ENCODE measurements around the gene WBP1. TPM values are rescaled to one million over a fixed set of nuclear protein-coding genes. Genes with fewer than 3 reads are reported as not detected.
"Not testable (repeated sequence)": the region's sequence is repeated elsewhere in the genome, so short reads cannot be mapped to it uniquely, and the experiment has no call there.

Gene WBP1
- total and polyA plus RNA-seq, 2 experiments from 2014 or later = 156 to 174 TPM

DNA sequence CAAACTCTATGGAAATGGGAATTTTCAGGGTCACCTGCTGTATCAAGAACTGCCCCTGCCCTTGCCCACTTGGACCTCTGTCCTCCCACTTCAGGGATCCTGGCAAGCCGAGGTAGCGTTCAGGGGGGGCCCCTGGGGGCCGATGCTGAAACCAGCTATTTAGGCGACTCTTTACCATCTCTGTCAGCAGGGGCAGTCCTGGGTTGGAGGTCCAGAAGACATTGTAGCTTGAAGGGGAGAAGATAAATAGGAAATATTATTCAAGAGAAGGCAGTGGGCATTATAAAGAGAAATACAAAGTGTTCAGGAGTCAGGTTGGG is 4.5 kb downstream of the WBP1 start:
- TF ChIP-seq, protein P1, sequence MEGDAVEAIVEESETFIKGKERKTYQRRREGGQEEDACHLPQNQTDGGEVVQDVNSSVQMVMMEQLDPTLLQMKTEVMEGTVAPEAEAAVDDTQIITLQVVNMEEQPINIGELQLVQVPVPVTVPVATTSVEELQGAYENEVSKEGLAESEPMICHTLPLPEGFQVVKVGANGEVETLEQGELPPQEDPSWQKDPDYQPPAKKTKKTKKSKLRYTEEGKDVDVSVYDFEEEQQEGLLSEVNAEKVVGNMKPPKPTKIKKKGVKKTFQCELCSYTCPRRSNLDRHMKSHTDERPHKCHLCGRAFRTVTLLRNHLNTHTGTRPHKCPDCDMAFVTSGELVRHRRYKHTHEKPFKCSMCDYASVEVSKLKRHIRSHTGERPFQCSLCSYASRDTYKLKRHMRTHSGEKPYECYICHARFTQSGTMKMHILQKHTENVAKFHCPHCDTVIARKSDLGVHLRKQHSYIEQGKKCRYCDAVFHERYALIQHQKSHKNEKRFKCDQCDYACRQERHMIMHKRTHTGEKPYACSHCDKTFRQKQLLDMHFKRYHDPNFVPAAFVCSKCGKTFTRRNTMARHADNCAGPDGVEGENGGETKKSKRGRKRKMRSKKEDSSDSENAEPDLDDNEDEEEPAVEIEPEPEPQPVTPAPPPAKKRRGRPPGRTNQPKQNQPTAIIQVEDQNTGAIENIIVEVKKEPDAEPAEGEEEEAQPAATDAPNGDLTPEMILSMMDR (IDR thresholded peaks at IDR 0.05; ENCODE audit: low read depth, low read length) = no peak
- Histone ChIP-seq H3K4me3 (no peak overlapping the region), H3K9me3 (ENCODE audit: low read depth) (no peaks in the 10 kb centered on the region), H3K27ac (no peak overlapping the region), H3K27me3 (no peaks in the 10 kb centered on the region), H3K4me1 (ENCODE audit: low read depth) (no peaks in the 10 kb centered on the region), H3K36me3 (peaks cover 9% of the 10 kb centered on the region)
- no peak for DNase-seq (ENCODE audit: low read depth in 1 of 2, low spot score in 1 of 2)

DNA sequence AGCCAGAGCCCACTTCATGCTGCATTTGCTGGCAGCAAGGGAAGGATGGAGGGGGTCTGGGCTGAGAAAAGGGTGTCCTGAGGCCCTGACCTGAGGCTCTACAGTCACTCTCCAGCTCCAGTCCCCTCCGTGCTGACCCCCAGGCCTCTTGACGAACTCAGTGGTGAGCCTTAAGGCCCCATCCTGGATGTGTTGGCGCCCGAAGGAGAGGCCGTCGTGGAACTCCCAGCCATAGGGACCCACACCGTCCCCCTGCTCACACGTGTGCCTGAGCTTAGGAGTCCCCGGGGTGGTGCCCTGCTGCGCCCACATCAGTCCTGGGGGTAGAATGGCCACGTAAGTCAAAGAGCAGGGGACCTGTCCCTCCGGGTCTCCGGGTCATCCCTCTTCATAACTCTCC is 6.2 kb downstream of the WBP1 start:
- Histone ChIP-seq H3K4me1 (ENCODE audit: low read depth) (no peaks in the 10 kb centered on the region), H3K36me3 (peaks cover 9% of the 10 kb centered on the region), H3K27ac (peak overlapping the region; percentile 41), H3K4me3 (peak overlapping the region; percentile 49), H3K9me3 (ENCODE audit: low read depth) (no peaks in the 10 kb centered on the region), H3K27me3 (no peaks in the 10 kb centered on the region)
- DNase-seq (ENCODE audit: low read depth in 1 of 2, low spot score in 1 of 2) = no peak
- TF ChIP-seq, protein P1 (IDR thresholded peaks at IDR 0.05; ENCODE audit: low read depth, low read length) = no peak

- H3K36me3 ChIP-seq; H3K27me3 ChIP-seq; H3K27ac ChIP-seq; DNase-seq (ENCODE audit: low read depth in 1 of 2, low spot score in 1 of 2); H3K4me3 ChIP-seq; H3K9me3 ChIP-seq (ENCODE audit: low read depth): not testable (repeated sequence)
- peaks cover 12% of the 10 kb centered on the region for H3K4me1 ChIP-seq (ENCODE audit: low read depth)
Measured at GRCh38 chr2:74470742-74471141, 12.5 kb downstream of the WBP1 start.

DNA sequence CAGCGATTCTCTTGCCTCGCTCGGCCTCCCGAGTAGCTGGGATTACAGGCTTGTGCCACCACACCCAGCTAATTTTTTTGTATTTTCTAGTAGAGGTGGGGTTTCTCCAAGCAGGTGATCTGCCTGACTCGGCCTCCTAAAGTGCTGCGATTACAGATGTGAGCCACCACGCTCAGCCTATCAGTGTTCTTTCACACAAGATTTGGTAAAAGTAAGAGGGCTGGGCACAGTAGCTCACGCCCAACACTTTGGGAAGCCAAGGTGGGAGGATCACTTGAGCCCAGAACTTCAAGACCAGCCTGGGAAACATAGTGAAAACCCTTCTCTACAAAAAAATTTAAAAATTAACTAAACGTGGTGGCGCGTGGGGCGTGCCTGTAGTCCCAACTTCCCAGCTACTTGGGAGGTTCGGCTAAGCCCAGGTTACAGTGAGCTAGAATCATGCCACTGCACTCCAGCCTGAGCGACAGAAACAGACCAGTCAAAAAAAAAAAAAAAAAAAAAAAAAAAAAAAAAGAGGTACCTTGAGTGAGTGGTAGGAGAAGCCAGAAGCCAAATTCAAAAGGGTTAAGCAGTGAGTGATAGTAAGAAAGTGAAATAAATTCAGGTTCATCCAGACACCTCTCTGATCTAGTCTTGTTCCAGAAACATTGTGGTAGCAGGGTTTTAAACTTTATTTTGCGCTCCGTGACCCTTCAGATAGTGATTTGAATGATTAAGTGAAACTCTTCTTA is 13.3 kb downstream of the WBP1 start:
- H3K4me3 ChIP-seq = peak overlapping the region; percentile 40
- H3K27me3 ChIP-seq = no peaks in the 10 kb centered on the region
- peaks cover 12% of the 10 kb centered on the region for H3K4me1 ChIP-seq (ENCODE audit: low read depth)
- peak in 1 of 2 donors; percentile 7 for DNase-seq (ENCODE audit: low read depth in 1 of 2, low spot score in 1 of 2)
- H3K36me3 ChIP-seq = peaks cover 4% of the 10 kb centered on the region
- TF ChIP-seq, protein P1 (IDR thresholded peaks at IDR 0.05; ENCODE audit: low read depth, low read length) = no peak
- peak overlapping the region; percentile 84 for H3K27ac ChIP-seq
- no peaks in the 10 kb centered on the region for H3K9me3 ChIP-seq (ENCODE audit: low read depth)

DNA sequence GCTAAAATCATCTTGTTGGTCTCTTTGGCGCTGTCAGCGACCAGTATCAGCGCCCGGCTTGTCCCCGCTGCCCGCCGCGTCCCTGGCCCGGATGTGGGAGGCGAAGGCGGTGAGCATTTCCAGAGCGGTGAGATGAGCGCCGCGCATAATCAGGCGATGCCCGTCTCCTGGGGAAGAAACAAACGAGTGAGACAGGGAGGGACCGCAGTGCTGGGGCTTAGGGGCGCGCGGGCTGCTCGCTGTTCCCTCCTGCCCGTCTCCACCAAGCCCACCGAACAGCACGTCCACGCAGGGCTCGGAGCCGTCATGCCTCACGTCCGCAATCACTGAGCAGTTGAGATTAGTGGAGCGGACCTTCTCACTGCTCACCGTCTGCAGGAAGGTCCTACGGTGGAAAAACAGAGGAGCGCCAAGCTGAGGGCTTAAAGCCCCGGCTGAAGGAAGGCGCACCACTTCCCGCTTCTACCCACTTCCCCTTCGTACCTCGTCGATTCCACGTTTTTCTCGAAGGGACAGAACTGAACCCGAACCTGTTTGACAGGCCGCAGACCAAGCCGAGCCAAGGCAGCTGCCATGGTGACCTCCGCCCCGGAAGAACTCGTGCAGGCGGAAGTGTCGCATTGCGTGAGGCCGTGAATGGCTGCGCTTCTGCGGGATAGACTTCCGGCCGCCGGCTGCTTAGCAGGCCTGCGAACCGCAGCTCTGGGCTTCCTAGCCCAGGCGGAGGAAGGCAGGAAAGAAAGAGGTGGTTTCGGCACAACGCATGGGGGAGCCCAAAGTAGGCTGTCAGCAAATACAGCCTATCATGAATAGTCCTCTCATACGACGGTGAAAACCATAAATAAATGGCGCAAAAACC is 14.1 kb downstream of the WBP1 start, which contains the start of gene MRPL53:
MRPL53 (minus strand) TSS at position 595 of the 859 bp plus-strand sequence; CDS start at position 575, 20 bp downstream.
- H3K9me3 ChIP-seq (ENCODE audit: low read depth) = no peaks in the 10 kb centered on the region
- H3K27ac ChIP-seq = peak within 1 kb of the TSS; percentile 84
- peak within 1 kb of the TSS; percentile 40 for H3K4me3 ChIP-seq
- TF ChIP-seq, protein P1 (IDR thresholded peaks at IDR 0.05; ENCODE audit: low read depth, low read length) = no peak
- peaks cover 12% of the 10 kb centered on the region for H3K4me1 ChIP-seq (ENCODE audit: low read depth)
- peak; percentile 95 to 97 for DNase-seq (ENCODE audit: low read depth in 1 of 2, low spot score in 1 of 2)
- H3K36me3 ChIP-seq = peaks cover 4% of the 10 kb centered on the region
- H3K27me3 ChIP-seq = no peaks in the 10 kb centered on the region

GRCh38 chr2:74472945-74473258 is 14.7 kb downstream of the WBP1 start:
- Histone ChIP-seq H3K27me3 (no peaks in the 10 kb centered on the region), H3K36me3 (peaks cover 8% of the 10 kb centered on the region), H3K27ac (peak overlapping the region; percentile 84), H3K9me3 (ENCODE audit: low read depth) (no peaks in the 10 kb centered on the region), H3K4me3 (peak overlapping the region; percentile 40), H3K4me1 (ENCODE audit: low read depth) (peaks cover 12% of the 10 kb centered on the region)
- no peak for DNase-seq (ENCODE audit: low read depth in 1 of 2, low spot score in 1 of 2)
- TF ChIP-seq, protein P1 (IDR thresholded peaks at IDR 0.05; ENCODE audit: low read depth, low read length) = no peak

Data from cardiac muscle cell (in vitro differentiated cells and primary cell).